HG02610 (cell line): ENCODE data around the gene KRT77.

Source experiments
- ATAC-seq: cut with Tn5 transposase; IDR thresholded peaks from one replicate; pipeline ENCODE4 v1.9.1; 2021; ENCODE audit warnings: mild to moderate bottlenecking, moderate library complexity; ENCODE audit not compliant: unreplicated experiment

KRT77 gene

DNA sequence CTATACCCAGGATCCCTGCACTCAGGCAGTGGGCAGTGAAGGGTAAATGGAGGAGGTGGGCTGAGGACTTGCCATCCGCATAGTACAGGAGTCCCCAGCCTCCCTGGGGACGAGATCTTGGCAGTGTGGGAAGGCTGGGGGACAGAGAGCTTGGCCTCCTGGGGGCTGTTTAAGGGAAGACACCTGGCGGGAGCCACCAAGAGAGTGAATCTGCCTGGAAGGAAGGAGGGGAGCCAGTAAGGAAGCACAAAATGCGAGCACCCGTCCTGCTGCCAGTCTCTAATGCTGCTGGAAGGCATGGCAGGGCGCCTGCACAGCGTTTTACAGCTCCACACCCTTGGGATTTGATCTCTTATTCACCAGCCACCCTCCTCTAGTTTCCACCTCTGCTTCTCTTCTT lies 43.9 kb downstream of the KRT77 start:
- no peak for ATAC-seq

DNA sequence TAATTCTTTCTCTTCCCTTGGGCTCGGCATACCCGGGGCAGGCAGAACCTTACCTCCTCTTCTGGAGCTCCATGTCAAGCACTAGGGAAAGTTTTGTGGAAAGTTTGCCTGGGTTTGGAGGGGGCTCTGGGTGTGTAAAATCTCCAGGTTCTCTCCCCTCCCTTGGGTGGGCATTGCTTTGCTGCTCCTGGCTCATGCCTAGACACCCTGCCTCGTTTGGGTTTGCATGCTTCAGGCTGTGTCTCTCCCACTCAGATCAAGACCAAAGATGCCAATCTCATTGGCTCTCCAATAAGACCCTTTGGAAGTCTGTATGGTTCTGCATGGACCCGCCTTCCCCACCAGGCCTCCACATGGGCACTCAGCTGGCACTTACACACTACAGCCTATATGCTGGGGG lies 45.1 kb downstream of the KRT77 start:
- ATAC-seq = no peak

DNA sequence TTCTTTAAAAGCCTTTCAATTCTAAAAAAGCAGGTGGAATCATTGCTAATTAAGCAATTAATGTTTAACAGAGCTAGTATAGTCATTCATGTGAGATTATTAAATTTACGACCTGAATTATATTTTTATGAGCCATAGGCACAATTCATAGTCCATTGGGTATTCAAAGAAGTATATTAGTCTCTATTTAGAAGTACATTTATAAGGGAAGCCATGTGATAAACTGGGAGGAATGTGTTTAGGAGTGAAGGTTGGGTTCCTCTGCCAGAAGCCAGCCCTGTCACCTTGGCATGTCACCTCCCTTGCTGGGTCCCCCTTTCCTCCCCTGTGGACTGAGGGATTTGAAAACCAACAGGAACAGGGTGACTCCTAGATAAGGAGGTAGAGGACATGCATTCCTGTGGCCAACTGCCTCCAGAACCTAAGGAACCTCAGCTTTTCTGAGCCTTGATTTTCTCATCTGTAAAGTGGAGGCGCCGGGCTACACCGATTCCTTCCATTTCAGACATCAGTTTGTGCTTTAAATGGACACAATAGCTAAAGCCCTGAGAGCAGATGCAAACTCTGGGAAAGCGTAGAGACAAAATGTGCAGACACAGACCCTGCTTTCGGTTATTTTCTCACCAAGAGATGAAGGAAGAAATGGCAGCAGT lies 45.9 kb downstream of the KRT77 start:
- ATAC-seq = no peak

DNA sequence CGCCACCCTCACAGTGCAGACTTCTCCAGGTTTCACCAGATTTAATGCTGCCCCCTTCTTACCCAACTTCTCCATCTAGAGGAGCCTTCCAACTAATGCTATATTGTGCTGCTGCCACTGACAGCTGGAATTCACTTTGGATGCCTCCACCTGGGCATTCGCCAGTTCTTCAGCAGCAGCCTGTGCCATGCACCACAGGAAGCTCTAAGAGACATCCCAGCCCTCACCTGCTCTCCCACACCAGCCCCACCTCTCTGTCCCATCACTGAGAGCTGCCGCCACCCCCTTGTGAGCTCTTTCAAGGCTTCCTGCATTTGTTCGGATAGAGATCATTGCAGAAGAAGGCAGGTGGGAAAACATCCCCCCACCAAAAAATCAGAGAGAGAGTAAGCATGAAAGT lies 46.7 kb downstream of the KRT77 start:
- ATAC-seq = no peak

DNA sequence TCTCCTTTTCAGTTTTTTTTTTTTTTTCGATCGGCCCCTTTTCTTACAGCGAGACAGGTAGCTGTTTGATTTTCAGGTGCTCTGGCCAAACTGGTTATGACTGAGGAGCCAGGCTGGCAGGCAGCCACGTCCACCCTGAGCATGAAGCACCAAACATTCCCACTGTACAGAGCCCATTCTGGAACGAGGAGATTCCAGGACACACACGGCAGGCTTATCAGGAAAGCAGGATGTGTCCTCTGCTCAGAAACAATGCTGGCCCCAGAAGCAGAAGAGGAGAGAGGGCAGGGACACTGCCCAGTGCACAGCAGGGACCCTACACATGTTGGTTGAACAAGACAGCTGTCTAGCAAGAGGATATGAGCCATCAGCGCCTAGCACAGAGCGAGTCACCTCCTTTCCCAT lies 47.6 kb downstream of the KRT77 start:
- ATAC-seq = no peak

DNA sequence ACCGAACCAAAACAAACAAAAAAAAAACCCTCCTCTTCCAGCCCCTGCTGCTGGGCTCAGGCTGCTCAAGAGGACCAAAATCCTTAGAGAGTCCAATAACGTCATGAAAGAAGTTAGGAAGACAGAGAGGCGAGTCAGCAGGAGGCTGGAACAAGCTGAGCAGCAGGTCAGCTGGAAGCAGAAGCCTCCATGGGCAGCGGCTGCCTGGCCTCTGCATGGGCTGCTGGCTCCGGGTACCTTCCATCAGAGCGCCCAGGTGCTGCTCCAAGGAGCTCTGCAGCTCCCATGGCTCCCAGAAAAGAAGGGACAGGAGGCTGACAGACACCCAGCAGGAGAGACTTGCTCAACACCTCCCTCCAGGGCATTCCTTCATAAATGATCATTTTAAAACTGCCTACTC lies 48.1 kb downstream of the KRT77 start:
- ATAC-seq = no peak

DNA sequence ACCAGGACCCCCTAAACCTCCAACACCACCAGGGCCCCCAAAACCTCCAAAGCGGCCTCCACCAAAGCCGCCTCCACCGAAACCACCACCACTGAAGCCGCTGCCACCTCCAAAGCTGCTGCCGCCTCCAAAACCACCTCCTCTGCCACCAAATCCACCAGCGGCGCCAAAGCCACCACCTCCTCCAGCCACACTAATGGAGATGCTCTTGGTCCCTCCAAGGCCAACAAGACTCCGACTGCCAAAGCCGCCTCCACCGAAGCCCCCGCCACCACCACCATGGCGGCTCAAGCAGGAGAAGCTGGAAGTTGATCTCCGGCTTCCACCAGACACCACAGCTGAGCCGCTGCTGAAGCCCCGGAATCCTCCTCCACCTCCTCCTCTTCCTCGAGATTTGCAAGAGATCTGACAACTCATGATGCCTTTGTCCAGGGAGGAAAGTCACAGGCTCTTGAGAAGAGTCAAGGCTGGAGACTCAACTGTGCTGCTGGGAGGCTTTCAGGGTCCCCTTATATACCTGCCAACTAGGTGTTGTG lies 51.5 kb downstream of the KRT77 start, which contains the start of gene KRT2:
TSS of gene KRT2 (minus strand) at position 486 of the 536 bp plus-strand sequence. CDS start at position 417, 69 bp downstream.
- ATAC-seq = no peak

DNA sequence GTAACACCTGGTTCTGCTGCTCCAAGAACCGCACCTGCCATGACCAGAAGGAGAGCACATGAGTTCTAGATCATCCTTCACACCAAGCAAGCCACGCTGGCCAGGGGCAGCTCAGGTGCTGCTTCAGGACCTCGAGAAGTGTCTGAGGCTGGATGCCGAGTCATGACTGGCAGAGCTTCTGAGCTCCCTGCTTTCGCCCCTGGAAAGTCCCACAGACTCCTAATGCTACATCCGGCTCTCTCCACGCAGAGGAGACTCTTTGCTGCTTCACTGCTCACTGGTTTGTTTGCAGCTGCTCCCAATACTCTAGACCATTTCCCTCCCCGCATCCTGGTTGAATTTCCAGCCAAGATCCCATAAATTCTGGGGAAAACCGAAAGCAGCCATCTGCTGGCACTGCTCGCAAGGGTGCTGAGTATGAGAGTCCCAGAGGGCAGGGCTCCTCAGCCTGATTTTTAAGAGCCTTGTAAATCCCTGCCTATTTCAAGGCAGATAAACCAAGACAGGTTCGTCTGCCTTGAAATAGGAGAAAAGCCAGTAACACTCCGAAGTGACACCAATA lies 52.7 kb downstream of the KRT77 start:
- ATAC-seq = no peak

DNA sequence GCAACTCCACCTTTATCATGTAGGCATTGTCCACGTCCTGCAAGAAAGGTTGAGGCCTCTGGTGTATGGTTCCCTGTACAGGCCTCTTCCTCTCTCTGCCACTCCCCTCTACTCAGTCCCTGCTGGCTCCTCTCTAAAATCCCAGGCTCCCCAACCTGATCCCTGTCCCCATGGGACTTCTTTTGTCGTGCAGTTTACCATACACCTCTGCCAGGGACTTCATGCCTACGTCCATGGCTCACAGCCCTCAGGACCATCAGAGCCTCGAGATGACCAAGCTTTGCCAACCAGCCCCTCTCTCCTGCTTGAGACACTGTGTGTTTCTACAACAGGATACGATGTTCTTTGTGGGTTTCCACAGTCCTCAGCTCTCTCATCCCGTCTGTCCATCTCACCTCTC lies 54.3 kb downstream of the KRT77 start:
- no peak for ATAC-seq

DNA sequence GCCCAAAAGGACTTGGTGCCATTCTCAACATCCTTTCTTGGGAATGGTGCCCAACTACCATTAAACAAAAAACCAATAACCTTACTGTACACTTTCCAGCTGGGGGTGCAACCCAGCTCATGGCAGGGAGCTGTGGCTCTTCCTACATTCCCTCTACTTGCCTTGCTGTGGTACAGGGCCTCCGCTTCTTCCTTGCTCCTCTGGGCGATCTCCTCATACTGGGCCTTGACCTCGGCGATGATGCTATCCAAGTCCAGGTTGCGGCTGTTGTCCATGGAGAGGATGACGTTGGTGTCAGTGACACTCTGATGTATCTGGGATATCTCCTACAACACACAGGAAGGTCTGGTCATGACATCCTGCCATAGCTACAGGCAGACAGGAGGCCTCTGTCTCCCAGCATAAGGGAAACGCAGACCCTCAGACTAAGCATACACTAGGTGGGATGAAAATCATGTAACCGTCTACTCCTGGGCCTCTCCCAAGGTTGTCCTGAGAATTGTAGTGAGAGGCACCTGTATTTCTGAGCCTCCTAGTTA lies 55.2 kb downstream of the KRT77 start:
- no peak for ATAC-seq

DNA sequence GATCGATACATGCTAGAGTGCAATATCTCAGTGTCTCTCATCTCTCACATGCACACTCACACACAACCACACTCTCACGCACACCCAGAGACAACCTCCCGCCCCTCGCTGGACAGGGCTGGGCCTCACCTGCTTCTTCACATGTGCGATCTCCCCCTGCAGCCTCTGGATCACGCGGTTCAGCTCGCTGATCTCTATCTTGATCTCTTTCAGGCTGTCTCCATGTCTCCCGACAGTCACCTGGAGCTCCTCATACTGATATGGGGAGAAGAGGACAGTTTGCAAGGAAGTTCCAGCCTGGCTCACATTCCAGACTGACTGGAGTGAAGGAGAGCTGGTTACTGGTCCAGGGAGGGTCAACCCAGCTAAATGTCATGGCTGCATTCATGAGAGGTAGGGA lies 55.7 kb downstream of the KRT77 start:
- ATAC-seq = no peak

DNA sequence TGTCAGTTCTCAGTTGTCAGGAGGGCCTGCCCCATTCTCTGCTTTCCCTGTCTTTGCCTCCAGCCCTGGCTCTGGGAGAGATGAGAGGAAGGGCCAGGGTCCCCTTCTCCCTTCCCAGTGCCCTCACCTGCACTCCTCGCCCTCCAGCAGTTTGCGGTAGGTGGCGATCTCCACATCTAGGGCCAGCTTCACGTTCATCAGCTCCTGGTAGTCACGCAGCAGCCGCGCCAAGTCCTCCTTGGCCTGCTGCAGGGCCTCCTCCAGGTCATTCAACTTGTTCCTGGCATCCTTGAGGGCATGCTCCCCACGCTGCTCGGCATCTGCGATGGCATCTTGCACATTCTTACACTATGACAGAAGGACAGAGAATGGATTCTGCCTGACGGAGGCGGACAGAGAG lies 56.7 kb downstream of the KRT77 start:
- no peak for ATAC-seq

DNA sequence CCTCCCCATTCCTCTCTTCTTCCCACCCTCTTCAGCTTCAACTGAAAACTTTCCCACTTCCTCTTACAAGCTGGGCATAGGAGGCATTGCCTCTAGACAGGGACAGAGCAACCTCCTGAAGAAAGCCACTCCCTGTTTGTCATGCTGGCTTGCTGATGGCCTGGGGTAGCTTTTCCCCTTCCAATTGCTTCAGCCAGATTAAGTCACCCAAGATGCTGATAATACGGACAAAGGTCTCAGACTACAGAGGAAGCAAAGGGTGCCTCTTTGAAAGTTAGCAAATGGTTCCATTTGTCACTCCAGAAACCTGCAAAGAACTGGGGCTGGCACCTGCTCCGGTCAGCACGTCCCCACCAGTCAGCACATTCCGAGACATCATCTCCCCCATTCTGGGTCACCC lies 57.3 kb downstream of the KRT77 start:
- ATAC-seq = no peak

DNA sequence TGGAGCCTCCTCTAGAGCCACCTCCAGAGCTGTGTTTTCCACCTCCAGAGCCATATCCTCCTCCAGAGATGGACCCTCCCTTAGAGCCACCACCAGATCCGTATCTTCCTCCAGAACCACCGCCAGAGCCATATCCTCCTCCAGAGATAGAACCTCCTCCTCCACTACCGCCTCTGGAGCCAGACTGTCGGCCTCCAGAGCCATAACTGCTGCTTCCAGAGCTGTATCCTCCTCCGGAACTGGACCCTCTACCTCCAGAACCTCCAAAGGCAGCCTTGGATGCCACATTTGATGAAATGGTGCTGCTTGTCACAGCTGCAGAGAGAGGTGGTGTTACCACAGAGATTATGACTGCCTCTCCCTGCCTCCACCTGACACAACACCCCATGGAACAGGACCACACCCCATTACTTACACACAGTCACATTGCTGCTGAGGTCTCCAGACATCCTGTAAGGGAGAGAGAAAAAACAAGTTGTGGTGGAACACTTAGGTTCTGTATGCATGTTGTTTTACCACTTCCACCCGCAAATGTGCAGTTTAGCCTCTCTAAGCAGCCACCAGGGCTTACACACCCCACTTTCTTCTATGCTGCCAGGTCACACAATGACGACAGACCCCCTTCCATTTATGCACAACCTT lies 58.1 kb downstream of the KRT77 start:
- ATAC-seq = no peak

DNA sequence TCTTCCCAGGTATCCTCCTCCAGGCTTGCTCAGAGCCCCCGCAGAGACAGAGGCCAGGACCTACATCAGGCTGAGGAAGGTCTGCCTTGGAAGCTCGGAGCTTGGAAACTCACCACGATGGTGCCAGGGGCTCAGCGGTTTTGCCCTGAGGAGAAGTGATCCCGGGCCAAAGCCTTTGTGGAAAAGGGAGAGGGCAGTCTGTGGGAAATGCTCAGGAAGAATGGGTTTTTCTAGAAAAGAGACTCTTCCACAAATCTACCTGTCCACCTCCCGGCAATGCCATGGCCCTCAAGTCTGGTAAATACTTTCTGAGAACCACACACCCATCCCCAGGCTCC lies 59.3 kb downstream of the KRT77 start:
- ATAC-seq = no peak

DNA sequence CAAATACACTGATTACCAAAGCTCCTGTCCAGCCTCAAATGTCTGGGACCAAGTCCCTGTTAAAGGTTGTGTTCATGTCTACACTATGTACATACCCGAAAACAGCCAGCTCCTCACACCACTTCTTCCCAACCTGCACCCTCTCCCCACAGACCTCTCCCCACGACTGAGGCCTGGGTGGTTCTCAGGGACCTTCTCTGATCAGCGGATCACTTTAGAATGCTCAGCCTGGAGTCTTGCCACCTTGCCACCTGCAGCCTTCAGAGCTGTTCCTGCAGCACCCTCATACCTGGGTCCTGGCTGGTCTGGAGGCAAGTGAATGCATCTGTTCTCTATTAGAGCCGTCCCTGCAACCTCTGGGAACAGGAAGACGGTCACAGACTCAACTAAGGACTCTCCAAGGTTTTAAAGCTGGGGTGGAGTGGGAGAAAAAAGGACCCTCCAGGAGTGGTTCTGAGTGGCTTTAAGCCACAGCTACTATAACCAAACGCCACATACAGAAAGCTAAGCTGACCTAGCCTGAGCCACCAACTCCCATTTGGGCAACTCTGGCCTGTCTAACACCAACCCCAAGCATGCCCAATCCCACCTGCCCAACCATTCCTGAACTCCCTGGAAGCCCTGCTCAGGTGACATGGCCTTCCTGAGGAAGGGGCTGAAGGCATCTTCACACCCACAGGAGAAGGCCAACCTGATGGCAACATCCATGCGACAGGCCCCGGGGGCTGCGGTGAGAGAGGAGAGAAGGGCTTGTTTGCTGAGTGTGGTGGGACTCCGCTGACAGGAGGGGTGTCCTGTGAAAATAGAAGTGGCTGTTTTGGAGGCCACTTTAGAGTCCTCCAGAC lies 59.9 kb downstream of the KRT77 start:
- no peak for ATAC-seq

DNA sequence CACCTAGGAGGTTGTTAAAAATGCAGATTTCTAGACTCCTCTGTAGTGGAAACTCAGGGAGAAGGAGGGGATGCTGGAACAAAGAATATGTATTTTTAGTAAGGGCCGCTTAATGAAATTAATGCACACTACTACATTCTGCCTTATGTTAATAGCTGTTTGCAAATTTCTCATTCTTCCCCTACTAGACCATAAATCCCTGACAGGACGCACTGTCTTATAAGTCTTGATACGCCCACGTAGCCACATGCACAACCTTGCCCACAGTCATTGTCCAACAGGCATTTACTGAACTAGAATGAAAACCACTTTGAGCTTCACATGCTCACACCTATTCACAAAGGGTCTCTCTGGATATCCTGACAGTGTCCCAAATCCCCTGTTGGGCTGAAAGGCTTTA lies 61.9 kb downstream of the KRT77 start:
- no peak for ATAC-seq
